Stimulated activated CD8-positive, alpha-beta memory T cell treated with anti-CD3 and anti-CD28 coated beads, Interleukin-2, amount 100 ng/mL, for 1 hour (primary cell): ENCODE measurements around the gene TRIM2.

ENCODE experiments used
- DNase-seq, 2 donors: peaks; one replicate each; pipeline ENCODE4 v3.0.0-alpha.2; 2020; ENCODE audit warnings: low read depth in 2 of 2

The TRIM2 gene

DNA sequence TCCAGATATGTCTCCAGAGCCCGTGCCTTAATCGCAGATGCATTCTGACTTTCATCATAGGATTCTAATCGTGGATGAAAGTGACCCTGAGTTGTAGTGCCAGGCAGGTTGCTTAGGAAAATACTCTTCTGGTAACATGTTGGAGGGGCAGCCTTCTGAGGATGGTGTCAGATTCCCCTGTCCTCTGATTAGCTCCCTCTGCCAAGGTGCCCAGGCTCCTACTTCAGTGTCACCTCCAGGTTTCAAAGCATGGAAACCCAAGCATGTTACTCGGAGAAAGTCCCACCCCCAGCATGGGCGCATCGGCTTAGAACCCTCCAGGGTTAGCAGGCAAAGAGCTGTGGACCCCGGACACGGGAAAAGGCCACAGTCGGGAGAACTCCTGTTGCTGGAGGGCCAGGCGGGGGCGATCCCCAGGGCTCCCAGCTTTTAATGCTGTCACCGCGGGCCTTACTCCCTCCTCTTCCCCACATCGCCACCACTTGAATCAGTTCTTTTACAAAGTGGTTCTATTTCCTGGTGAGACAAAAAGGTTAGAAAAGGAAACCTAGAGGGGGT, 44.5 kb downstream of the TRIM2 start:
- DNase-seq = no peak

DNA sequence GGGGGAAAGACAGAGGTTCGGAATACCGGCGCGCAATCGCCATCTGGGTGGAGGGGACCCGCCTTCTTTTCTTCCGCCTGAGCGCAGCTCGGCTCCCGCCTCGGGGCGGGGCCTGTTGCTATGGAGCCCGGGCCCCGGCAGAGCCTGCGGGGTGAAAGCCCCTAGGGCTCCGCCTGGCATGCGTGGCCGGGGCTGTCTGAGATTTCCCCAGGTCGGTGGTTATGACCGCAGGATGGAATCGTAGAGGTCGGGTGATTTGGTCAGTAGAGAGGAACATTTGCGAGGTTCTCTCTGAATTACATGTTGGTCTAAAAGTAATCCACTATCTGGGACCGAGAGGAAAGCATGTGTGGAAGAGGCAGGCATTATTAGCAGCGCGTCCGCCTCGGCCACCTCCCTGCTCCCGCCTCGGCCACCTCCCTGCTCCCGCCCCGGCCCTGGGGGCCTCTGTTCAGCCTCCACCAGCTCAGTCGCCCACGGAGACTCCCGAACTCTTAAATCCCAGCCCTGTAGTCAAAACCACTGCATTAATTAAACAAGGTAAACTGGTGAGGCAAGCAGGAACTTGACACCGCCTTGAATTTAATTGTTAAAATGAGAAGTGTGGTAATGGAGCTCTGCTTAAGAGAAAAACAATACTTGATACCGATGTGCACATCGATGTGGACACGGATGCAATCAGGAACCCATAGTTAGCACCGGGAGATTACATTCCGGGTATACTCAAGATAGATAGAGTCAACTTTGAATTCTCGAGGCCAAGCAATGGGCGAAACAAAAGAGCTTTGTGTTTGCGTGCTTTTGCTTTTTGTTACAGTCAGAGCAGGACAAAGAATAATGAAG, 45.2 kb downstream of the TRIM2 start:
- peak; percentile 59 to 74 for DNase-seq

DNA sequence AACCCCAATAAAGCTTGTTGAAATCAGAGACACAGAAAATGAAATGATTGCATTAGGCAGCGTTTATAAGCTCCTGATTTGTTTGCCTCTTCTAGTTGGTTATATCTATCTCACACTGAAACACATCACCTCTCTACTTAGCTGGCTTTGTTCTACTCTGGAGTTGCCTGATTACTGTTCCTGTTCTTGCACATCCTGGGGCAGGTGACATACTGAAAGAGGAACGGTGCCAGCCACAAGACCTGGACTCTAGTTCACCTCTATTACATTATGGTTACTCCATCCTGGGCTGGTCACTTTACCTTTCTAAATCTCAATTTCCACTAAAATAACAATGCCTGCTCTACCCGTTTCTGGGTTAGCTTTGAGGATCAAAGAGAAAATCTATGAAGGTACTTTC, 47.9 kb downstream of the TRIM2 start:
- no peak for DNase-seq

DNA sequence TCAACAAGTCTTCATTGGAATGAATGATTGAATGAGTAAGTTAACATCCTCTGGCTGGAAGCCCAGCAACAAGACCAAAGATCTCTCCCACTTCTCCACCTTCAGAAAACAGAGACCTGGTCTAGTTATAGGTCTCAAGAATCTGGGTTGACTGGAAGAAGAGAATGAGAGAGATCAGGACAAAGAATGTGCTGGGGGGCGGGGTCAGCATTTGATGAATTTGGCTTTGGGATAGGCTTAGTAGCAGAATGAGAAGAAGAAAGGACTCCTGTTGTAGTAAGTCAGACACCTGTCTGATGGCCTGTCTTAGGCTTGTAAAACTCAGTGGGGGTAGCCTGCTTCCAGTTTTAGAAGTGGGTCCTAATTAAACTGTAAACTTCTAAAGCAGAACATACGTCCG, 51.0 kb downstream of the TRIM2 start:
- DNase-seq = no peak

DNA sequence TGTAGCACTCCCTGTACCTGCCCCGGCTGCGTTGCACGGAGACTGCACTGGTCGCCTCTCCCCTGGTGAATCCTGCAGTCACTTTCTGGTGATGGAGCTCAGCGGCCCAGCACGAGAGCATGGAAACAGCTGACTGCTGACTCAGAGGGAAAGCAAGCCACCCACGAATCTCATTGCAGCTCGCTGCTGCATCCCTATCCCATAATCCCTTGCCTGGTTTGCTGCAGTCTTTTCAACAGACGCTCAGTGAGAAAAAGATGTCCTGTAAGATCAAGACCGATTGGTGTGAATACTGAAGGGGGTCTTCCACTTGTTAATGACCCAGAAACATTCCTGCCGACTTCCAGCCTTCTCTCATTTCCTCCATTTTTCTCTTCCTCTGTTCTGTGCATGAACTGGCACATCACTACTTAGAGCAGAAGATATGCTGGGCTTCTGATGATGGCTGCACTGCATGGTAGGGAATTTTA, 52.9 kb downstream of the TRIM2 start:
- no peak for DNase-seq

DNA sequence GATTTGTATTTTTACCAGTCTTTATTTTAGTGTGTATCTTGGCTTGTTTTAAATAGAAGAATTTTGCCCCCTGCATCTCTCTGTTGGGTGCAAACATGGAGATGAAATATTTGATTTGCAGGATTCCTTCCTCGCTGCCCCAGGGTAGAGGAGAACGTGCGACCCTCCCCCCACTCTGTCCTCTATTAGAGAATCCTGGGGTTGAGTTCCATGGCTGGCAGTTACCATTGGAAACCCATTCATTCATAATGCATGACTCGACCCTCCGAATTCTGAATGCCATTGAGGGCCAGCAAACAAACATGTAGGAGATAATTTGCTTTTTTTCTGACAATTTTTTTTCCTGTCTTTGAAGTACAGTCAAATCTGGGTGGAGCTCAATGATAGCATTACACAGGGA, 53.7 kb downstream of the TRIM2 start:
- no peak for DNase-seq

DNA sequence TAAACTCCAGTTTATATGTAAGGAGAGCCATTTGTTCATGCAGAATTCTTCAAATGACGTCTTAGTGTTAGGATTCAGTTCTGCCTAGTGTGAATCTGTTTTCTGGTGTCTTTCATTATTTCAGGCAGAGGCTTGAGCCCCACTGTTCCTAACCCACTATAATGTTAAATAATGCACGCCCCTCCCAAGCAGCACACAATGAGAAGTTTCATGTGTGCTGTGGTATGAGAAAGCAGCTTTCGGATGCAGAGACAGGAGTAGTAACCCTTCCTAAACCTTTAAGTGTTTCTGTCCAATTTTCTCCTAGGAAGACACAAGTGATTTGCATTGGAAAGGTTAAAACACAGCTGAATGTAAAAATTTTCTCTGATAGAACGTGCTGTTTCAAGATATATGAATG, 54.5 kb downstream of the TRIM2 start:
- no peak for DNase-seq

DNA sequence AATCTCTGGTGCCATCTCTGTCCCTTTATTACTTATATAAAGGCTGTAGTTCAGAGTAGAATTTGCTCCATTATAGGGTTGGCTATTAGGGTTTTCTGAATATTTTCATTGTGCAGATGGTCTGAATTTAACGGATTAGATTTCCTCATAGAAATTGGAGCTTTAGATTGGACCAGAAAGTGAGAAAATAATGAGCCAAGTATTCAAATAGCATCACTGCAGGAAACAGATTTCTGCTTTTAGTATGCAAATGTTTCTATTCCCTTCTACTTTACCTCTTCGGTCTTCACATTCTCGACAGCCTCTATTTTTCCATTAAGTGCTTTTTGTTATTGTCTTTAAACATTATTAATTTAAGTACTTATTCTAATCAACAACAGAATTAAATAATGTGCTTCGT, 55.4 kb downstream of the TRIM2 start:
- DNase-seq = no peak

DNA sequence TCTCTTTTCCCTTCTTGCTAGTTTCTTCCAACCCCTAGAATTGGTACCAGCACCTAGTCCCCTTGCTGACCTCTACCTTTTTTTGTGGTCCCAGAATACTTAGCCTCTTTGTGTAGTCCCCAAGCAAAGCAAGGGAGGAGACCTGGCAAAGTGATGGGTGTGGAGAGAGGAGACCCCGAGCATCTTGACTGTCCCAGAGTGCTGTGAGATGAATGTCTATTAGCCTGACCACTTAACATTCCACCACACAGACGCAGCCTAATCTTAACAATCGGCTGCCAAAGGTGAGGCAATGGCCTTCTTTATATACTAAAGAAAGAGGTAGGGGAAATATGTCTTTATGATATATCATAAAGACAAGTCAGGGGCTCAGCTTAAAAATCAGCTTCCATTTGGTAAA, 55.9 kb downstream of the TRIM2 start:
- DNase-seq = no peak

DNA sequence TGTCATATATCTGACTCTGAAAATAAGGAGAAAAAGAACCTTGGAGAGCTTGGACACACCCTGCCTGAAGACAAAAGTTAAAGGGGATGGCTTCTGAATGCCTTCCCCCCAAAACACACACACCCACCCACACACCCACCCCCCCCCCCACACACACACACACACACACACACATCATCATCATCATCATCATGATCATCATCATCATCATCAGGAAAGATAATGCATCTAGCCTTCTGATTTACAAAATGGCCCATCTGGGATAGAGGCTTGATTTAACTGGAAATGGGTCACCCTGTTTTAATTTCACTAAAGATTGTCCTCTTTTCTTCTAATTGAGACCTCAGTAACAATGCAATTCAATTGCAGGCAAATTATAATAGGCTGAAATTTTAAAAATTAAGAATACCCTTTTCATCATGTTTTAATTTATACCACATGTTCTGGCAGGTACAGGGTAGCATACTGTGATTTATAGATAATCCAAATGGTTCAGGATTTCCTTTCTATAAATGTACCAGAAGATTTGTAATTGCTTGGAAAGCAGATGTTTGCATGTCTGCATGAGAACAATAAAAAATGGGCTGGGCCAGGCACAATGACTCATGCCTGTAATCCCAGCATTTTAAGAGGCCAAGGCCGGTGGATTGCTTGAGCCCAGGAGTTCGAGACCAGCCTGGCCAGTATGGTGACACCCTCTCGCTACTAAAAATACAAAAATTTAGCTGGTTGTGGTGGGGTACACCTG, 56.5 kb downstream of the TRIM2 start:
- no peak for DNase-seq

DNA sequence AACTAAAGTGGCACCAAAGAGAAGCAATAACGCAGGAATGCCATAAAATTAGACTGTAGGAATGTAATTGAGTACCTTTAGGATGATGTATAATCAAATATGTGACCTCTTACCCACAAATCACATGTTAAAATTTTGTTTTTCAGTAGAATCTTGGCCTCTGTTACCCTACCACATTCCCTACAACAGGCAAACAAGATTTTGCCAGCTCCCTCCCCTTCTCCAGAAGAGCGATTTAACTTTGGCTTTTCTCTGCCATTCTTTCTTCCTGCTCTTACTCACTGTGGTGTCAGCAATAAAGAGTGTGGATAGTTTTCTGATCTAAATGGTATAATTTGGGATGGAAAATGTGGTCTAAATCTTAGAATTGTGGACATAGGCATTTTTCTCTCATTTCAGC, 57.2 kb downstream of the TRIM2 start:
- DNase-seq = no peak

DNA sequence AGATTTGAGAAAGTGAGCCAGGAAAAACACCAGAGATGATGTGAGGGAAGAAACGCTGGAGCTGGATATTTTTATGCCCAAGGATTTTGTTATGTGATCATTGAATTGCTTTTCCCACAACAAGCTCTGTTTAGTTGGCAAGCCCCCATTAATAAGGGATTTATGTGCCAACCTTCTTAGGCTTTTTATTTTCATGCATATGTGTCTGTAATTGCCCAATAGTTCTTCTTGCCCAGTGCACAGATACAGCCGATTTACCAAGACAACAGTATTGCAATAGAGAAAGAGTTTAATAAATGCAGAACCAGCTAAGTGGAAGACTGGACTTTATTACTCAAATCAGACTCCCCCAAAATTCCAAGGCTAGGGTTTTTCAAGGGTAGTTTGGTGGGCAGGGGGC, 57.7 kb downstream of the TRIM2 start:
- no peak for DNase-seq

DNA sequence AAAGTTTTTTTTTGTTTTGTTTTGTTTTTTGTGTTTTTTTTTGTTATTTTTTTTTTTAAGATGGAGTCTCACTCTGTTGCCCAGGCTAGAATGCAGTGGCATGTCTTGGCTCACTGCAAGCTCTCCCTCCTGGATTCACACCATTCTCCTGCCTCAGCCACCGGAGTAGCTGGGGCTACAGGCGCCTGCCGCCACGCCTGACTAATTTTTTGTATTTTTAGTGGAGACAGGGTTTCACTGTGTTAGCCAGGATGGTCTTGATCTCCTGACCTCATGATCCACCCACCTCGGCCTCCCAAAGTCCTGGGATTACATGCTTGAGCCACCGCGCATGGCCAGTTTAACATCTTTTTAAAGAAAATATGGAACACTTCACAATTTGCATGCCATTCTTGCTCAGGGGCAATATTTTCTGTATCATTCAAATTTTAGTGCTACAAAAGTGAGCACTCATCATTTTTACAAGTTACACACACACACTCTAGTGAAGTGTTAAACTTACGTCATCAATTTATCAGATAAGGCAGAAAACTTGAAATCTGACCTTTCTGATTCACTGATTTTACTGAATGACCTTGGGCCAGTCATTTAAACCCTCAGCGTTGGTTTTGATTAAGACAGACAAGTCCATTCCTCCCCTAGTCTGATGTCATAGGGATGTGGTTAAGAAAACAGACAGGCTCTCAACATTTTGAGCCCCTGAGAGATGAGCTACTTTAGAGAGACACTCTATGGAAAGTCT, 61.2 kb downstream of the TRIM2 start:
- no peak for DNase-seq

DNA sequence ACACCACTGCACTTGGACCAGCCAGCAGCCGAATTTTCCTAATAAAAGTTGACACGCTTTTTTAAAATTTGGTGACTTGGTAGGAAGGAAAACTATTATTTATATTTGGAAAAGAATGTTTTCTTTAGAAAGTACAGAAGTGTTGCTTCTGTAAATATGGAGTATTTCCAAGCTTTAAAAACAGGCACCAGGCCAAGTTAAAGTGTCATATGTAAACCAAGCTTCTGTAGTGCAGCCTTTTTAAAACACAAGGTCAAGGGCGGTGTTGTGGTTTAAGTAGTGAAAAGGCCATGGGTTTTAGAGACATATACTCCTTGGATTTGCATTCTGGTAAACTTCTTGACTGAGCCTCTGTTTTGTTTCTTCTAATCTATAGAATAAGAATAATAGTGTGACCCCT, 62.7 kb downstream of the TRIM2 start:
- DNase-seq = no peak

DNA sequence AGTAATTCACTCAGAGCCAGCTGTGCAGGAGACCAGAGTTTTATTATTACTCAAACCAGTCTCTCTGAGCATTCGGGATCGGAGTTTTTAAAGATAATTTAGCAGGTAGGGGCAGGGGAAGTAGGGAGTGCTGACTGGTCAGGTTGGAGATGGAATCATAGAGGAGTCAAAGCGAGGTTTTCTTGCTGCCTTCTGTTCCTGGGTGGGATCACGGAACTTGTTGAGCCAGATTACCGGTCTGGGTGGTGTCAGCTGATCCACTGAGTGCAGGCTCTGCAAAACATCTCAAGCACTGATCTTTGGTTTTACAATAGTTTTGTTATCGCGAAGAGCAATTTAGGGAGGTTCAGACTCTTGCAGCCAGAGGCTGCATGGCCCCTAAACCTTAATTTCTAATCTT, 63.6 kb downstream of the TRIM2 start:
- no peak for DNase-seq

DNA sequence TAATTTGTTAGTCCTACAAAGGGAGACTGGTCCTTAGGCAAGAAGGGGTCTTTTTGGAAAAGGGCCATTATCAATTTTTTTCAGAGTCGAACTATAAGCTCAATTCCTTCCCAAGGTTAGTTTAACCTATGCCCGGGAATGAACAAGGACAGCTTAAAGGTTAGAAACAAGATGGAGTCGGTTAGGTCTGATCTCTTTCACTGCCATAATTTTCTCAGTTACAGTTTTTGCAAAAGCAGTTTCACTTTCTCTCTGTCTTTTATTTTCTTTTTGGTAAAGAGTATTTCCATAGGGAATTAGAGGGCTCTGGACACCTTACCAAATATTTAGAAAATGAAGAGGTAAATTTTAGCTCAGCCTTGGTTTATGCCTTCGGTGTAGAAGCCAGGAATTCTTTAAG, 64.1 kb downstream of the TRIM2 start:
- DNase-seq = no peak

DNA sequence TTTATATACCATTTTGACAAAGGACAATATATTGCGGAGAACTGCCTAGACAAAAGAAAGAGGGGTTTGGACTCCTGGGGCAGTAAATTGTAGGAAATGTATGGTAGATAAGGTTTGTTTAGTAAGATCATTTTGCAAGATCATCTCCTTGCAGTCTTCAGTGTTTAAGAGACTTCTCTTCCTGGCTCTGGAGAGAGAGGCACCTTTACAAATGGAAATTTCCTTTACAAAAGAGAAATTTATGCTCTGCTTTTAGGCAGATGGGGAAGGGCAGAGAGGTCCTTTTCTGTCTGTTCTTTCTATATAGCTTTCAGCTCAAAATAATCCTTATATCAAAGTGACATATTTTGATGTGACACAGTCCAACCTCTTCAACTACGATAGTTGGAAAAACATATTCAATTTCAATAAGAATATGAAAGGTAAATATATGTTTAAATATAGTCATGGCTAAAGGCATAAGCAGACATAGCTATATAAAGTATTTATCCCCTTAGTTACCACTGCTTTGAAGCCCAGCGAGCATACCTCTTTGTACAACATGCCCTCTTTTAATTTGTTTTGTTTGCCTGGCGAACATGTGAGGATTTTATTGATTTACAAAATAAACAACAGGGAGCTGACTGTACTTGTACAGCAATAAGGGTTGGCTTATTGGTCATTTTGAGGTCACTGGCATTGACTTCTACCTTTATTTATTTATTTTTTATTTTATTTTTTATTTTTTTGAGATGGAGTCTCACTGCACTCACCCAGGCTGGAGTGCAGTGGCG, 65.2 kb downstream of the TRIM2 start:
- no peak for DNase-seq

DNA sequence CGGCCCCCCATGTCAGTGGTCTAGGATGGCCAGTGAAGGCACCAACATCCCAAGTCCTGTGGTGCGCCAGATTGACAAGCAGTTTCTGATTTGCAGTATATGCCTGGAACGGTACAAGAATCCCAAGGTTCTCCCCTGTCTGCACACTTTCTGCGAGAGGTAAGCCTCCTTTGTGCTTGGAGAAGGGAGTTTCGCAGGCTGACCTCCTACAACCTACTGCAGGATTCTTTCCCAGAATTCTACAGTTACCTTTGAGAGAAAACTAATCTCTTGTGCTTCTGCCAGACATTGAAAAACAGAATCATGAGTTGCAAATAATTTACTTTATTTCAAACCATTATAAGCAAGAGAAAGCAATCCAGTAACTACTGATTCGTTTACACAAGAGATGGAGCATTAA, 66.1 kb downstream of the TRIM2 start:
- no peak for DNase-seq

DNA sequence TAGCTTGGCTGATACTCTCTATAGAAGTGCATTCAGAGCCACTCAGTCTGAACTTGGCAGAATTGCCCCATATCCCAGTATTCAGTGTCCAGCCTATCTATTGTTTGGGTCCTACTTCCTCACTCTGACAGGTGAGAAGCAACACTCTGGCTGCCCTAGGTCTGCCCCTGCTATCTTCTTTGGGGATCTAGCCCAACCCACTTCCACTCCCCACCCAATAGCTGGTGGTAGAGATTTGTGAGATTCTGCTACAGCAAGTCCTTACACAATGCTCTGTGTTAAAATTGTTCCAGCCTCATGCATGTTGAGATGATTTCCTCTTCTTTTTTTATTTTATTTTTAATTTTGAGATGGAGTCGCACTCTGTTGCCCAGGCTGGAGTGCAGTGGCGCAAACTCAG, 67.6 kb downstream of the TRIM2 start:
- no peak for DNase-seq

DNA sequence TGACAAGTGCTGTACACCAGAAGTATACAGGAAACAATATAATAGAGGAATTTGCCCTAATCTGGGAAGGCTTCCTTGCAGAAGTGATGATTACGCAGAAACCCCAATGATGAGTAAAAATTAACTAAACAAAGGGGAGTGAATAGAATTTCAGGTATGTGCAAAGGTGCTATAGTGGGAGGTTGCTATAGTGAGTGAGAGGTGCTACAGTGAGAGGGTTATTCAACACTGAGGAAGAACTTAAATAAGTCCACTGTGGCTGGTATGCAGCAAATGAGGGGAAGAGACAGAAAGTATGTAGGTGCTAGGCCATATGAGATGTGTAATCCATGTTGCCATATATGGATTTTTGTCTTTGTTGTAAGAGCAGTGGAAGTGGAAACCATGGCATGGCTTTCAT, 69.5 kb downstream of the TRIM2 start:
- DNase-seq = no peak

DNA sequence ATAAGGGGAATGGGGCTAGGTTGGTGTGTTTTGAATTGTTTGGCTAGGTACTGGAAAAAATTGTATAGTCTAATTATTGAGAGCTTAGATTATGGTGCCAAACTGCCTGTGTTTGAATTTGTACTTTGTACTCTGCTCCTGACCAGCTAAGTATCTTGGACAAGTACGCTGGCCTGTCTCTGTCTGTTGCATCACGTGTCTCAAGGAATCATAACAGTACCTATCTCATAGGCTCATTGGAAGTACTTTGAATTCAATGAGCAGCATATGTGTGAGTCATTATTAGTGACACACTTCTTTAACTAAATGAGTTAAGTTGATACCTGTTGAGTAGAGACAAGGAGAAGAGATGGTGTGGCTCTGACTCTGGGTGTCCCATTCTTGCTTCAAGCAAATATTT, 70.7 kb downstream of the TRIM2 start:
- DNase-seq = no peak
